ENCODE data around the gene CCND1.
A peak's percentile ranks its signal among the peaks of the same experiment; 100 is the strongest.

CCND1 gene

GRCh38 chr11:69632900-69633299 lies 8.1 kb upstream of the CCND1 start:
- TF ChIP-seq GATA2 (IDR thresholded peaks at IDR 0.05; ENCODE audit: low read depth, low read length), result no peak

DNA sequence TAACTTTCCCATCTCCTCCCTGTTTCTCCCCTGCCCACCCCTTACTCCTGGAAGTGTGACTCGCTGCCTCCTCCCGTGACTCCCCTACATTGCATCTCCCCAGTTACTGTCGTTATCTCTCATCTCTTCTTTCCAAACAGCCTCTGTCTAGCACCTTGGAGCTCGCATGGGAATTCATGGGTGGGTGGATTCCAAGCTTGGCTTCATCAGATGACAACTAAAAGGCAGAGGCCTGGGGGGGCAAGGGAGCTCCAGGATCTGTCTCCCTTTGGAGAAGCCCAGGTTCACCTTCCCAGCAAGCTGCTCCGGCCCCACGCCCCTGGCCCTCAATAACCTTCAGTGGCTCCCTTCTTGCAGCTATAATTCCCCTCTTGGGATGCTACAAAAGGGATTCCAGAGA lies 6.9 kb upstream of the CCND1 start:
- no peak for TF ChIP-seq GATA3 (IDR thresholded peaks at IDR 0.05; ENCODE audit: low read depth, low read length)
- no peak for TF ChIP-seq GATA2 (IDR thresholded peaks at IDR 0.05; ENCODE audit: low read depth, low read length)

GRCh38 chr11:69634590-69634989 lies 6.4 kb upstream of the CCND1 start:
- TF ChIP-seq GATA3 (IDR thresholded peaks at IDR 0.05; ENCODE audit: low read depth, low read length), result no peak
- no peak for TF ChIP-seq GATA2 (IDR thresholded peaks at IDR 0.05; ENCODE audit: low read depth, low read length)

GRCh38 chr11:69635195-69635594 lies 5.8 kb upstream of the CCND1 start:
- no peak for TF ChIP-seq GATA3 (IDR thresholded peaks at IDR 0.05; ENCODE audit: low read depth, low read length)
- TF ChIP-seq GATA2 (IDR thresholded peaks at IDR 0.05; ENCODE audit: low read depth, low read length), result peak; percentile 62

DNA sequence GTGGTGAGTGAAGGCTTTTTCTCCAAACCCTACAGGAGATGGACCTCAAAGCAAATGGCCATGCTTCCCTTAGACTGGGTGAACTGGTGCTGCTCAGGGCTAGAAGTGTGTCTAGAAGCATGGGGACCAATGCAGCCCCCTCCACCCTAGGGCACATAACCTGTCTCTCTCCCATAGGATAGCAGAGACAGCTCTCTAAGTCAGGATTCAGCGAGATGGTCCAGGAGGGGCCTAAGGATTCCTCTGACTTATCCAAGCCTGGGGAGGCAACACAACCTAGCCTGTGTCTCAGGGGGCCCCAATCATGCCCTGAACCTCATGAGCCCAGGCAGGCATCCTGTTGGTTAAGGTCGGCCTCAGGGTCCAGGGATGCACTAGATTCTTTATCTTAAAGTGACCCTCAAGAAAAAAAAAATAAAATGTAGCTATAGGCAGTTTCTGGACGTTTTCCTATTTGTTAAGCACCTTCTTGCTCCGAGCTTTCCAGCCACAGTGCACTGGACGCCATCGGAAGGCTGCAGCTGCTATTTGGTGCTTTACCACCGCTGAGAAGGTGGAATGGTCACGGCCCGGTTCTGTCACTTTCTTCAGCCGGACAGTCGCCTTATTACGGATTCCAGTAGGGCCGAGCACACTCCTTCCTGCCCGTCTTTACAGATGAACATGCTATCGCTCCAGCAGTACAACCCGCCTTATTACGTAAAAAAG lies 5.0 kb upstream of the CCND1 start:
- TF ChIP-seq GATA2 (IDR thresholded peaks at IDR 0.05; ENCODE audit: low read depth, low read length) (no peak), GATA3 (IDR thresholded peaks at IDR 0.05; ENCODE audit: low read depth, low read length) (no peak)

- TF ChIP-seq GATA2 (IDR thresholded peaks at IDR 0.05; ENCODE audit: low read depth, low read length) (no peak), GATA3 (IDR thresholded peaks at IDR 0.05; ENCODE audit: low read depth, low read length) (no peak)
These were observed 4.3 kb upstream of the CCND1 start for GRCh38 chr11:69636512-69637197.

DNA sequence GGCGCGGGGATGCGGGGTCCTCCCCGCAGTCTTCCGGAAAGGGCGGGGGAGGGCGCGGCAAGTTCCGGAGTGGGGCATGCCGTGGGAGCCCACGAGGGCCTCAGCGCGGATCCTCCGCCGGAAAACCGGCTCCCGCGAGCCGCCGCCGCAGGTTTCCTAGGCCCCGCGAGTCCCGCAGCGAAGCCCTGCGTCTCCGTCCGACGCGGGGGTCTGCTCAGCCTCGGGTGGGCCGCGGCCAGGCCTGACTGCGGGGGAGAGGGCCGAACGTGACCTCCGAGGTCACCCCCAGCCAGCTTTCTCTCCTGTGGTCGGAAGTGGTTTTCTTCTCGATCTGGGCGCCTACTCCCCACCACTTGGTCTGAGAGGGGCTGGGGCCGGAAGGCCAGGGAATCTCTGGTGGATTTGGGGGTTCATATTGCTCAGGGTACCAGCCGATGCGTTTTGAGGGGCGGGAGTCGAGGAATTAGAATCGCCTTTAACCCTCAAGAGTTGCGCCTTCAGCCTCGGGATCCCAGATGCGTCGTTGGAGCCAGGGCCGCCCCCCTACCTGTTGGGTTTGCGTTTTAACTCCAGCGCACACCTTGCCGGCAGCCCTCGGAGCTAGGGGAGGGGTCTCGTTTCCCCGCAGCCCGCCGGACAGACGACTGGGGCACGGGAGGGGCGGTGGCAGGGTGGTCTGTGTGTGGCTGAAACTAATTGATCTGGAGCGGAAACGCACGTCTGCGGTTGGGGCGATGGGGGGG lies 3.6 kb upstream of the CCND1 start:
- no peak for TF ChIP-seq GATA3 (IDR thresholded peaks at IDR 0.05; ENCODE audit: low read depth, low read length)
- no peak for TF ChIP-seq GATA2 (IDR thresholded peaks at IDR 0.05; ENCODE audit: low read depth, low read length)

GRCh38 chr11:69637941-69638871 lies 2.8 kb upstream of the CCND1 start:
- TF ChIP-seq GATA2 (IDR thresholded peaks at IDR 0.05; ENCODE audit: low read depth, low read length) (no peak), GATA3 (IDR thresholded peaks at IDR 0.05; ENCODE audit: low read depth, low read length) (no peak)

DNA sequence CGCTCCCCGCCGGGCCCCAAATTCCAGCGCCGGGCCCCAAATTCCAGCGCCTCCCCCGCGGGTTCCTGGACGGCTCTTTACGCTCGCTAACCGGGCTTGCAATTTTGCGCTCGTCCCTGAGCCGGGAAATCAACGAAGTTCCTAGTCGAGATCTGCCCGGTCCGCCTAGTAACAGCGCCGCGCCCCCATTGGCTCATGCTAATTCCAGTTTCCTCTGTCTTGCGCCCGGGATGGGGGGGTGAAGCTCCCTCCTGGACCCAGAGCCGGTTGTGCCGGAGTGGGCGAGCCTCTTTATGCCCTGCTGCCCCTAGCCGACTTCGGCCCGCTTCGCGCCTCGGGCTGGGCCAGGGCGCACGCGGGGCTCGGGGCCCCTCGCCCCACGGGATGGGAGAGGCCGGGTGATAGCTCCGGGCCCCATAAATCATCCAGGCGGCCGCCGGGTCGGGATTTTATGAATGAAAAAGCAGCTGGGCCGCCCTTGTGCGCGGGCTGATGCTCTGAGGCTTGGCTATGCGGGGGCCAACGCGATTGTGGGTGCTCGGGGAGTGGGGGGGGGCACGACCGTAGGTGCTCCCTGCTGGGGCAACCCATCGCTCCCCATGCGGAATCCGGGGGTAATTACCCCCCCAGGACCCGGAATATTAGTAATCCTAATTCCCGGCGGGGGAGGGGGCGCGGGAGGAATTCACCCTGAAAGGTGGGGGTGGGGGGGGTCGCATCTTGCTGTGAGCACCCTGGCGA lies 1.8 kb upstream of the CCND1 start:
- TF ChIP-seq GATA2 (IDR thresholded peaks at IDR 0.05; ENCODE audit: low read depth, low read length), result no peak; the same call in 1 of the 2 replicates
- TF ChIP-seq GATA3 (IDR thresholded peaks at IDR 0.05; ENCODE audit: low read depth, low read length), result no peak

GRCh38 chr11:69639831-69640230 lies 1.1 kb upstream of the CCND1 start:
- no peak for TF ChIP-seq GATA3 (IDR thresholded peaks at IDR 0.05; ENCODE audit: low read depth, low read length)
- no peak for TF ChIP-seq GATA2 (IDR thresholded peaks at IDR 0.05; ENCODE audit: low read depth, low read length)

DNA sequence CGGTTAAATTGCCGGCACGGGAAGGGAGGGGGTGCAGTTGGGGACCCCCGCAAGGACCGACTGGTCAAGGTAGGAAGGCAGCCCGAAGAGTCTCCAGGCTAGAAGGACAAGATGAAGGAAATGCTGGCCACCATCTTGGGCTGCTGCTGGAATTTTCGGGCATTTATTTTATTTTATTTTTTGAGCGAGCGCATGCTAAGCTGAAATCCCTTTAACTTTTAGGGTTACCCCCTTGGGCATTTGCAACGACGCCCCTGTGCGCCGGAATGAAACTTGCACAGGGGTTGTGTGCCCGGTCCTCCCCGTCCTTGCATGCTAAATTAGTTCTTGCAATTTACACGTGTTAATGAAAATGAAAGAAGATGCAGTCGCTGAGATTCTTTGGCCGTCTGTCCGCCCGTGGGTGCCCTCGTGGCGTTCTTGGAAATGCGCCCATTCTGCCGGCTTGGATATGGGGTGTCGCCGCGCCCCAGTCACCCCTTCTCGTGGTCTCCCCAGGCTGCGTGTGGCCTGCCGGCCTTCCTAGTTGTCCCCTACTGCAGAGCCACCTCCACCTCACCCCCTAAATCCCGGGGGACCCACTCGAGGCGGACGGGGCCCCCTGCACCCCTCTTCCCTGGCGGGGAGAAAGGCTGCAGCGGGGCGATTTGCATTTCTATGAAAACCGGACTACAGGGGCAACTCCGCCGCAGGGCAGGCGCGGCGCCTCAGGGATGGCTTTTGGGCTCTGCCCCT lies 529 bp upstream of the CCND1 start:
- TF ChIP-seq GATA2 (IDR thresholded peaks at IDR 0.05; ENCODE audit: low read depth, low read length) (no peak), GATA3 (IDR thresholded peaks at IDR 0.05; ENCODE audit: low read depth, low read length) (no peak)

- TF ChIP-seq GATA3 (IDR thresholded peaks at IDR 0.05; ENCODE audit: low read depth, low read length), result no peak
- no peak for TF ChIP-seq GATA2 (IDR thresholded peaks at IDR 0.05; ENCODE audit: low read depth, low read length)
These were observed 959 bp downstream of the CCND1 start for GRCh38 chr11:69641681-69642548.

Data from SH-SY5Y (cell line).